Fibroblast of gingiva (primary cell): ENCODE results near the gene PTGIS.

Experiments
- DNase-seq: peaks from one replicate; pipeline ENCODE4 v3.0.0-alpha.2; 2011; ENCODE audit warnings: low read depth

PTGIS gene

DNA sequence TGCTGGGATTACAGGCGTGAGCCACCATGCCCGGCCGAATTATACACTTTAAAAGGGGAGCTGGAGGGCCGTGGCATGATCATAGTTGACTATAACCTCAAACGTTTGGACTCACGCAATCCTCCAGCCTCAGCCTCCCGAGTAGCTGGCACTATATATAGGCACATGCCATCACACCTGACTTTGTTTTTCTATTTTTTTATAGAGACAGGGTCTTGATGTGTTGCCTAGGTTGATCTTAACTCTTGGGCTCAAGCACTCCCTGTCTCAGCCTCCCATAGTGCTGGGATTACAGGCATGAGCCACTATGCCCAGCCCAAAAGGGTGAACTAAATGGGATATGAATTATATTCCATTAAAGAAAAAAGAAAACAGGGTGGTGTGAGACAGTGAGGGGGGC is 7.8 kb downstream of the PTGIS start:
- DNase-seq, result no peak

DNA sequence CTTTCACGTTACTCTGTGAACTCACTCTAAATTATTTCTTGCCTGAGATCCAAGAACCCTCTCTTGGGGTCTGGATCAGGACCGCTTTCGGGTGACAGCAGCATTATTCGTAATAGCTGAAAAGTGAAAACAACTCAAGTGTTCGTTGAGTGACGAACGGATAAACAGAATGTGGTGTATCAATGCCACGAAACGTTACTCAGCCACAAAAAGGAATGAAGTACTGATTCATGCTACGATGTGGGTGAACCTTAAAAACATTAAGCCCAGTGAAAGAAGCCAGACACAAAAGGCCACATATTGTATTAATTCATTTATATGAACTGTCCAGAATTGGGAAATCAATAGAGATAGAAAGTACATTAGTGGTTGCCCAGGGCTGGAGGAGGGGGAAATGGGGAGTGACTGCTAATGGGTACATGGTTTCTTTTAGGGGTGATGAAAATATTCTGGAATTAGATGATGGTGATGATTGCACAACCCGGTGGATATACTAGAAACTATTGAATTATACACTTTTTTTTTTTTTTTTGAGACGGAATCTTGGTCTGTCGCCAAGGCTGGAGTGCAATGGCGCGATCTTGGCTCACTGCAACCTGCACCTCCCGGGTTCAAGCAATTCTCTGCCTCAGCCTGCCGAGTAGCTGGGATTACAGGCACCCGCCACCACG is 8.4 kb downstream of the PTGIS start:
- peak; percentile 98 for DNase-seq

- DNase-seq, result no peak
These were observed 9.1 kb downstream of the PTGIS start for GRCh38 chr20:49558826-49559225.

GRCh38 chr20:49557449-49557848 is 10.5 kb downstream of the PTGIS start:
- peak; percentile 30 for DNase-seq

GRCh38 chr20:49556621-49557020 is 11.3 kb downstream of the PTGIS start:
- DNase-seq, result no peak

DNA sequence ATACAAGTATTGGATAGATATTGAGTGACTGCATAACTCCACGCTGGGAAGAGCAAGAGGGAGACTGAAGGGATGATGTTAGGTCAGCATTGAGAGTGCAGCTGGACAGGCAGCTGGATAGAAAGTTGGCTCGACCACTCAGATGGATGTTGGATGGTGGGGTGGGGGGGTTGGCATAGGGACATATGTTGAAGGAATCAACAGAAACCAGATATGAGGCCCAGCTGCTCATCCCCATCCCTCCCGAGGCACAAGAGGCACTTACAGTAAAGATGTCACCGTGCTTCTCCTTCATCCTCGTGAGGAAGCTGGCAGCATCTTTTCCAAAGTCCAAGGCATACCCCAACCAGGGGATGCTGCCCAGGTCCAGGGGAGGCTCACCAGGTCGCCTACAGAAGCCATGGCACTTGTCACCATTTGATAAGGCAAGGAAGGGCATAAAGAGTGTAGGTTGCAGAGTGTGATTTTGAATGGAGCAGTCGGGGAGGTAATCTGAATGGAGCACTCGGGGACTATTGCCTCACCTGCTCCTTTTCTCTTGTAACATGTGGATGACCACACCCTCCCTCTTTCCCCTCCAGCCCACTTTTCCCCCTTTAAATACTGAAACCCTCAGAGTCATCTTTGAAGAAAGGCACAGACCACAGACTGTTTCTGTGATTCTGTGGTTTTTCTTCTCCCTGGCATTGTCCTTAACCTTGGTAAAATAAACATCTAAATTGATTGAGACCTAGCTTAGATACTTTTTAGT is 18.0 kb downstream of the PTGIS start:
- no peak for DNase-seq

GRCh38 chr20:49548371-49548947 is 19.5 kb downstream of the PTGIS start:
- no peak for DNase-seq

DNA sequence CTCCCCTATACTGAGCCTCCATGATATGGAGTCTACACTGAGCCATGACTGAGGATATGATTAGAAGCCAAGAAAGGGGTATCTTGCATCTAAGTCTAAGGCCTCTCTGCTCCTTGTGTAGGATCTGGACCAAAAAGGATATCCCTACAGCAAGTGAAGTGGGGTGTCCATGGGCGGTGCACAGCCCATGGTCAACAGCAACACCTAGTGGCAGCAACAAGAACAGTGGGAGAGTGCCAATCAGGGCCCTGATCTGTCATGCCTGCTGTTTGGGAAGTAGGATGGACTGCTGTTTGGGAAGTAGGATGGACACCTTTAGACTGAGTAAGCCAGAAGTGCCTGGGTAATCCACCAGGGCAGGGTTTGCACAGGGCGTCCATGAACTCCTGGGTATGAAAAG is 22.4 kb downstream of the PTGIS start:
- DNase-seq, result no peak

DNA sequence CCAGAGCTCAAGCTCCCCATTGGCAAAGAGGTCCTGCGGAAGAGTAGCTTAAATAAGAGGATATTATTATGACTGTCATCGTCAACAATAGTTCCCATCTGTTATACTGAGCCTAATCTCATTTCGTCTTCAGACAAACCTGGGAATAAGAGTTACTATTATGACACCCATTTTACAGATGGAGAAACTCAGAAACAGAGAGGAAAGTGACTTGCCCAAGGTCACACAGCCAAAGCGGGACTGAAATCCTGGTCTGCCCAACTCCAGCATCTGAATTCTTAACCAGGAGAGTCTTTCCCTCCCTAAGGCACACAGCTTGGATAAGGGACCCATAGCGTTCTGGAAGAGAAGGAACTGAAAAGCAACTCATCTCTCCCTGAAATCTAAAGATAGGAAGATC is 23.4 kb downstream of the PTGIS start:
- DNase-seq, result no peak

DNA sequence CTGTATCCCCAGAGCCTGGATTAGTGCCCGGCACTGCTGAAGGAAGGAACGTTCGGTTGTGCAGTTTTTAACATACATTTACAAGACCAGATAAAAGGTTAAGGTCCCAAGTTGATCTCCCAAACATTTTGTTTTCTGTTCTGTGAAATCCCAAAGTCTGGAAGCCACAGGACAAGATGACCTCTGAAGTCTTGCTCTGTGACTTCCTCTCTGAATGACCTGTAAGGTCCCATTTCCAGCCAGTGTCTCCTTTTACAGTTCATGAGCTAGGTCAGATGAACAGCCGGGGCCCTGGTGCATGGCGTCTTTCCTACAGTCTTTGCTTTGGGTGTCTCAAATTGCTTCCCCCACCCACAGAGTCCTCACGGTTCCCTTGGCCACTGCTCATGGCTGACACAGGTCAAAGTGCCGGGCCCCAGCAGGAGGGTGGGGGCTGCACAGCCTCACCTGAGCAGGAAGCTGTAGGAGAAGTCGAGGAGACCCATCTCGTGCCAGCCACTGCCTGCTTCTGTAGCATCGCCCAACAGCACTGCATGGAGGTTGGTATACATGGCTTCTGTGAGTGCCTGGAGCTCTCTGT is 24.0 kb downstream of the PTGIS start:
- no peak for DNase-seq

DNA sequence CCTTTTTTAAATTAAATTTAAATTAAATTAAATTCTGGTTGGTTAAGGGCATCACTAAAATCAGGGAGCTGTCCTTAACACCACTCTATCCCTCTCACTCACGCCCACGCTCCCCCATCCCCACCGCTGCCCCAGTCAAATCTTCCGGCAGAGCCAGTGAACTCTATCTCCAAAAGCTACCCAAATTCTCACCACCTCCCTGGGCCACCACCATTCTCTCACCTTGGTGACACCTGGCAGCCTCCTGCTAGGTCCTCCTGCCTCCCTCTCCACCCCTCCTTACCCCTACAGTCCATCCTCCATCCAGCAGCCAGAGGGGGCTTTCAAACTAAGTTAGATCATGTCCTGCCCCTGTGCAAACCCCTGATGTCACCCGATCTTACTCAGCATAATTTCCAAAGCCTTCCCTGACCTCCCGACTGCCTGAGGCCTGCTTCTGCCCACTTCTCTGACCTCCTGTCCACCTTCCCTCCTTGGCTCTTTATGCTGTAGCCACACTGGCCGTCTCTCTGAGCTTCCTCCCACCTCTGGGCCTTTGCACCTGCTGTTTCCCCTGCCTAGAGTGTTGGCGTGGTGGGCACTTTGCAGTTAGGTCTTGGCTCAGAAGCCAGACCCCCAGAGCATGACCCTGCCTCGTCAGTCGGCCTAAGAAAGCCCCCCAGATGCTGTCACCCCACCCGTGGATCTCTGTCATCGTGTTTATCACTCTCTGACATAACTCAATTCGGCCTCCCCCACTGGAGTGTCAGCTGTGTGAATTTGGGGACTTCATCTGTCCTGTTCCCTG is 24.7 kb downstream of the PTGIS start:
- DNase-seq, result no peak

GRCh38 chr20:49542514-49542991 is 25.4 kb downstream of the PTGIS start:
- DNase-seq, result no peak

- DNase-seq, result peak; percentile 56
These were observed 26.0 kb downstream of the PTGIS start for GRCh38 chr20:49541733-49542513.

GRCh38 chr20:49540687-49541435 is 27.1 kb downstream of the PTGIS start:
- DNase-seq, result no peak

GRCh38 chr20:49540232-49540620 is 27.7 kb downstream of the PTGIS start:
- DNase-seq, result no peak

- DNase-seq, result no peak
These were observed 28.3 kb downstream of the PTGIS start for GRCh38 chr20:49539481-49540231.

- no peak for DNase-seq
These were observed 29.0 kb downstream of the PTGIS start for GRCh38 chr20:49538950-49539349.

DNA sequence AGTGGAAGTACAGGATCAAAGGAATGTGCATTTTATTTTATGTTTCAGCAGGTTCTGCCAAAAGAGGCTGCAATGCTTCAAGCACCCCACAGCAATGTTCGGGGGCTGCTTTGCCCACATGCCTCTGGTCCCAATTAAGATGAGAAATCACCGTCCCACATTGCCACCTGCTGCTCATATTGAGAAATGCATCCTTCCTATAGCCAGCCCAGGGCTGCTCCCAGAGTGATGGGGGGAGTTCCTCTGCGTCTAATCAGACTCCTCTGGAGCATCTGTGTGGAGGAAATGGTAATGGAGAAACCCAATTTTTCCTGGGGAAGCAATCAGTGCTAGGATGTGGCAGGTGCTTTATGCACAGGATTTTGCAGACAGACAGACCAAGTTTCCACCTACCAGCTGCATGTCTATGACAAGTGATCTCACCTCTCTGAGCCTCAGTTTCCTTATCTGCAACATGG is 33.7 kb downstream of the PTGIS start:
- DNase-seq, result peak; percentile 36

DNA sequence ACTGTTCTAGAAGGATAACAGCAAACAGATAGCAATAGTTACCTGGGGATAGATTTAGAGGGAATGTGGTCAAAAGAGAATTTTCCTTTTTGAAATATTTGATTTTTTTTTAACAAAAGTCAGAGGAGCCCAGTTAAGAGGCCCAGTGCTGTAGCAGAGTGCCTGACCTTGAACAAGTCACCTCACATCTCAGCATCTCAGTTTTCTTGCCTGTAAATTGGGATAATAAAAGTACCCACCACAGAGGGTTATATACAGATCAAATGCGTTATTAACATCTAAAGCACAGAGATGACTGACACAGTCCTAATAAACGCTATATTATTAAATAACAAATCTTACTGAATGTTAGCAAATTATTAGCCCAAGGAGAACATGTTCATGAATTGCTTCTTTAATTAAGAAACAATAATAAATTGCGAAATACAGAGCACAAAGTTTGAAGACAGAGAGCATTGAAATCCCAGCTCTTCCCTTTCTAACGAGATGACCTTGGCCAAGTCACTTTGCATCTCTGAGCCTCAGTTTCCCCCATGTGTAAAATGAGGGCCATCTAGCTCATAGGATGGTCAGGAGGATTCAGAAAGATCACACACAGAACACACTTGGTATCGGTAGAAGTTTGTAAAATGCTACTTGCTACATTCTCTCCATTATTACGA is 35.5 kb downstream of the PTGIS start:
- no peak for DNase-seq
